Left forelimb (tissue), 1 donor: ENCODE data around the gene MSRB3.
"Not testable (repeated sequence)": the region's sequence is repeated elsewhere in the genome, so short reads cannot be mapped to it uniquely, and the experiment has no call there.

Source experiments
- DNase-seq: peaks from one replicate; pipeline ENCODE4 v3.0.0-alpha.2; 2018; ENCODE audit warnings: low spot score

MSRB3 gene

GRCh38 chr12:65278576-65279368 is at the start of gene MSRB3:
Gene MSRB3, plus strand, starts transcription at chr12:65278683. Its CDS starts 29,897 bp downstream, at chr12:65308580.
- DNase-seq = peak; percentile 84

DNA sequence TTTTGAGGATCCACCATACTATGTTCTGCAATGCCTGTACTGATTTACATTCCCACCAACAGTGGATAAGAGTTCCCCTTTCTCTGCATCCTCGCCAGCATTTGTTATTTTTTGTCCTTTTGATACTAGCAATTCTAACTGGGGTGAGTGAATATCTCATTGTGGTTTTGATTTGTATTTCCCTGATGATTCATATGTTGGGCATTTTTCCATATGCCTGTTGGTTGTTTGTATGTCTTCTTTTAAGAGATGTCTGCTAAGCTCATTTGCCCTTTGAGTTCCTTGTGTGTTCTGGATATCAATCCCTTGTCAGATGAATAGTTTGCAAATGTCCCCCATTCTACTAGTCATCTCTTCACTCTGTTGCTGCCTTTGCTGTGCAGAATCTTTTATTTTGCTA is 49.0 kb upstream of the MSRB3 start:
- no peak for DNase-seq

GRCh38 chr12:65232476-65233077 is 45.9 kb upstream of the MSRB3 start:
- DNase-seq = no peak

DNA sequence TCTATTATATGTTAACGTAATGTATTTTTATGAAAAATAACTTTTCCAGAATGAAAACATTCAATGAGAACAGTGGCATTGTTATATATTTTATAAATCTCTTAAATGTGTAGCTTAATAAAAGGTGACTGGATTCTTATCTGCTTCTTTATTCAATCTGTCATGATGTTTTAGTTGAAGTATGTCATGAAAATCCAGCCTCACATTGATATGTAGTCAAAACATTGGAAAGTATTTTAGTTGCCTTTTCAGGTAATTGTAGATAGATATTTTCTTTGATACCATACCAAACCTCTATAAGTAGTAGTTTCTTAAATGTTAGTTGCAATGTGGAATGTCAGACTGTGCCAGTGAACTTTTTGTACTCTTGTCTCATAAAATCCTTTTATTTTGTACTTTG is 41.3 kb upstream of the MSRB3 start:
- no peak for DNase-seq

DNA sequence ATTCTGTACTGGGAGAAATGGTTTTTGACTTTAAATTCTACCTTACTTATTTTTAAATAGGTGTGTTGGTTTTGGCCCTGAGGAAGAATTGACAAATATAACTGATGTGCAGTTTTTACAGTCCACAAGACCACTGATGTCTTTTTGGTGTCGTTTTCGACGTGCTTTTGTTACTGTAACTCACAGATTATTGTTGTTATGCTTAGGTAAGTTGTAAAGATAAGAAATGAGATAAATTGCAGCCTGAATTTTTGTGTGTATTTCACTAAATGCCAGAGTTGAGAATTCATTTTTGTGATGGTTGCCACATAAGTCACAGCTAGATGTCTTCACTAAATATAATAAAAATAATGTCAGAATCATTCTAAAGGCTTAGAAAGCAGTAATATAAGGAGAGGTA is 39.9 kb upstream of the MSRB3 start:
- DNase-seq = no peak

DNA sequence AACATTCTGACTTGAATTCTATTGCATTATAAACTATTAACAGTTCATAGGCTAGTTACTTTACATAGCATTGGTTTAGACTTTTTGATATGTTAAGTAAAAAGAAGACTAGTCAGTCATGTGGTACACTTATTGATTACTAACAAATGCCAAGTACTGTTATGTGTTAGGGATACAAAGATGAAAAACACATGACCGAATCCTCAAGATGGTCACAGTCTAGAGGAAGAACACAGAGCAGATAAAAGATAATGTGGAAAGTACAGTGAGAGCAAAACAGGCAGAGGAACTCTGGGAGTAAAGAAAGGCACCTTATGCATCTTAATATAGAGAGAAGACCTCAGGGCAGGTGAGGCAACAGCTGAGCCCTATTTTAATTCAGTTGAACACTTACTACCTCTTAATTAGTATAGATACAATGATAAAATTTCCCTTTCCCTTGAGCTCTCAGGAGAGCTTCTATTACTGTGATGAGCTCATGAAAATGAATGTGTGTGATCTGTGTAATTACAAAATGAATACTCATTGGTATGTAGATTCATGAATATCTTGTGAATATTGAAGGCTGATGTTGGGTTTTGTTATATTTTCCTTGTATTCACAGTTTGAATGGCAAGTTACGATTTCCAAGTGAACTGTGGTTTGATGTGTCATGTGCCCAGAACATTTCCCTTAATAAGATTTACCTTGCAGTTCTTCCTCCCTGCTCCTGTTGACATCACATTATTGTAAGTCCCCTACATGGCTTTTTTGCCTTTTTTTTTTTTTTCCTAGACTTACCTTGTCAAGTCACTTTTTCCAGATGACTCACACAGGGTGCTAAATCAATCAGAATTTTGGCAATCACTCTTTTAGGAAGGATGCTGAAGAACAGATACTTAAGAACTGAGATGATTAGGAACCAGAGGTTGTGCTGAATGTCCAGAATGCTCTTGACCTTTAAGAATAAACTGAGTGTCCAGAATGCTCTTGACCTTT is 29.5 kb upstream of the MSRB3 start:
- DNase-seq = no peak

DNA sequence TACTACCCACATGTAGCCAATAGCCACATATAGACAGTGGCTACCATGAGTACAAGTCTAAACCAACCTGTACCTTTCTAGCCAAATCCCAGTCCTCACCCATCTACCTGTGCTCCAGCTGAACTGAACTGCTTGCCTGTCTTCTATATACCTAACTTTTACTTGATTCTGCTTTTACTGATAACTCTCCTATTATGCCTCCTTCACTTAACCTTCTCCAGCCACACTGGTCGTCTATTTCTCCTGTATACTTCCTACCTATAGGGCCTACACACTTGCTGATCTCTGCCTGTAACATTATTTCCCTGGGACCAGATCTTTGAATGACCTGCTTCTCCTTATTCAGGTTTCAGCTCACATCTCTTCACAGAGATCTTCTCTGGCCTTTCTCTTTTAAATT is 26.0 kb upstream of the MSRB3 start:
- no peak for DNase-seq

DNA sequence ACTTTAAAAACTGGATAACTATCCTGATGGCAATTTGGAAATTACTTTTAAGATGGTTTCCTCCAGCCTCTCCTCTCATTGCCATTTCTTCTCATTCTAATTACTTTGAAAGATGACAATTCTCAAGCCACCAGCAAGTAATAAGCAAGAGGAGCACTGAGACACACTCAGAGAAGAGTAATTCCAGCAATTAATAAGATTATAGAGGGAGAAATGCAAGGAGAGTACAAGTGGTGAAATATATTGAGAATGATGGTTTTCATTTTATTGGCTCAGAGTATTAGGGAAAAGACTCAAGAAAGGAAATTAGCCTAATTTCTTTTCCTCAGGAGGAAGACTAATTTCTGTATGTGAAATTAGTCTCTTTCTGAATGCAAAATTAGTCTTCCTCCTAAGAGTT is 20.5 kb upstream of the MSRB3 start:
- DNase-seq = no peak

- no peak for DNase-seq
Observed at GRCh38 chr12:65259501-65259900, 19.0 kb upstream of the MSRB3 start.

- DNase-seq = no peak
Observed at GRCh38 chr12:65263777-65264176, 14.7 kb upstream of the MSRB3 start.

DNA sequence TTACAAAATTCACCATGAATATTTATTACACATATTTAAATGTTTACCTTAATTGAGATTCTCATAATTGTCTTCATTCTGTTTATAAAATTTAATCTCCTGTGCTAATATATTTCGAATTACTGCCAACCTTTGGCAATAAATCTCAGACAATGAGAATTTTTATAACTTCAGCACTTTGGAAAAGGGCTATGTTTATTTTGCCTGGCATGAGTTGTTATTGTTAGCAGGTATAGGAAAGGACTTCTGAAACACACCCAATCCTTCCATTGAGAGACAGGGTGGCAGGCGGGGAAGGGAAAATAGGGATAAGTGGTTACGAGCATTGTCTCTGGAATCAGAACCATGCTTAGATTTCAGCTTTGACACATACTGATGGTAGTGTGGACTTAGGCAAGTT is 12.1 kb upstream of the MSRB3 start:
- no peak for DNase-seq

- DNase-seq = no peak
Observed at GRCh38 chr12:65269603-65270002, 8.9 kb upstream of the MSRB3 start.

DNA sequence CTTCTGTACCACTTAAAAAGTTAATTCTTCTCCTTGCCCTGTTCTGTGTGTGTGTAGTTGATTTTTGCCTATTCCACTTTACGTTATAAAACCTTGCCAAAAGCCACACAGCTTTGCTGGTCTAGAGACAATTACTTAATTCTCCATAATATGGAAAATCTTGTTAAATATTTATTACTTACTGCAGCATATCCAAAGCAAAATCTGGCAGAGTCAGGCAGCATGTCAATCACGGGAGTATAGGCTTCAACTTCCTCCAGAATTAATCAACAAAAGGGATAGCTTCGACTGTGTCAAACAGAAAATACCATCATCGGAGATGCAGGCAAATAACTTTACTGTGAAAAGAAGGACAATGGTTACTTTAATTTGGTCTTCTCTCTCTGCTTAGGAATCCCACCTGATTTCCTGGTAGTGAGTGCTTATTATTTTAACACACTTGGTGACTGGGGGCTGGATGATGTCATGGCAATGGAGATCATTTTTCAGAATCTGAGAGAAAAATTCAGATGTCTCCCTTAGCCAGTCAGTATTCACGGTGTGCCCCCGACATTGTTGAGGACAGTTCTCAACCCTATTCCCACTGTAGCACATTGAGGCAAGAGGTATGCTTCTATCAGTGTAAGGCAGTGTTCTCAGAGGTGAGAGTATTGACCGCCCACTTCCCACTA is 3.7 kb upstream of the MSRB3 start:
- DNase-seq = no peak

DNA sequence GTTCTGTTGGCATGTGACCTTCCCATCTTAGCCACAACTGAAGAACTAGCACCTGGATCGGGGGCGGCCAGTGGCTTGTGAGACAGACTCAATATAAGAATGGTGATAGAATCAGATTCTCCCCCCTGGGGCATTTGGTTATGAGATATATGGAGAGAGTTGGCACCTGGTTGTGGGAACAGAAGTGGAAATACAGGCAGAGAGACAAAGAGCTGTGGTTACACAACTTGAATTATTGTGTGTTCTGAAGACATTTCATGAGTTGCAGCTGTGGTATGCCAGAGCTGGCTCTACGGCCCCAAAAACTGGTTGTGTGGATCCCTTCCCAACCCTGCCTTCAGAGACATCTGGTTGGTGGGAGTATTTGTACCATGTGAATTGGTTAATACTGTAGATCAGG is 2.9 kb upstream of the MSRB3 start:
- DNase-seq = no peak

GRCh38 chr12:65276916-65277530 is 1.5 kb upstream of the MSRB3 start:
- DNase-seq = no peak

- DNase-seq = no peak
Observed at GRCh38 chr12:65277994-65278575, 398 bp upstream of the MSRB3 start.

DNA sequence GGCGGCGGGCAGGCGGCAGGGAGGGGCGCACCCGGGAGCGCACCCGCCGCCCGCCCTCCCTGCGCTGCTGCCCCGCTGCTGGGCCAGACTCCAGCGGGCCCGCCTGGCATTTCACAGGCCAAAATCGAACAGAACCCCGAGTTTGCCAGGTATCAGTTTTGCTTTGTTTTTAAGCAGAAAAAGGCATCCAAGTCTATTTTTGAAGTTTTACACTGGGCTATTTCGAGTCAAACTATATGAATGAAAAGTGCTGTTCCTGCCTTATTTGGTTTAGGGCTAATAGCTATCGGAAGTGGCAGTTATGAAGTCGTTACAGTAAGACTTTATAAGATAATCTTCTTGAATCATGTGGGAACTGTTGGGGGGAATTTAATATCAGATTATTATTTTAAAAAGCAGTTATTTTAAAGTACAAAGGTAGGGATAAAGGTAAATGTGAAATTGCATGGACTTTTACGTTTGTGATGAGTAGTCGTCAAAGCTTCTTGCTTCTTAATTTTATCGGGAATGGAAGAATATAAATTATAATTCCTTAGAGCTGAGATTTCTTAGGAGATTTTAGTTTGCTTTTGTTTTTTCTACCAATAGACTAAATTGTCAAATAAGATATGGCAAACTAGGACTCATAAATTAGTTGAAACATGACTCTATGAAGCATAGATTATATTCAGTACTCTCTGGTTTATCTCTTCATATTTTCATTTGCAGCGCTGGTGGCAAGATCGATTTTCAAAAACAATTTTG is 1.1 kb downstream of the MSRB3 start:
- no peak for DNase-seq

DNA sequence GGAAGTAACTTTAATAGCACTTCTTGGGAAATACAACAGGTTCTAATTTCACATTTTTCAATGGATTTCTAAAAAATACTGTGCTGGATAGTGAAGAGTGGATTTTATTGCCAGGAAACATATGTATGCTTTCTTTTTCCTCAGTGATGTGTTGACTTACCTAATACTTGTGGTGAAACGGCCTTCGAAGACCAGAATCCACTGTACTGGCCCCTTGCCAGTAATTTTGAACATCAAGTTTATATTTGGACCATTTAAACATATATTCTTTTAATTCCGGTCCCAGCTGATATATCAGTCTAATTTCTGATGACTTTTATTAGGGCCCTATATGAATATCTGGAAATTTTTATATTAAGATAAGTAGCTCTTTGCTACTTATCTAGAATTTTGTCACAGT is 1.8 kb downstream of the MSRB3 start:
- DNase-seq = no peak

DNA sequence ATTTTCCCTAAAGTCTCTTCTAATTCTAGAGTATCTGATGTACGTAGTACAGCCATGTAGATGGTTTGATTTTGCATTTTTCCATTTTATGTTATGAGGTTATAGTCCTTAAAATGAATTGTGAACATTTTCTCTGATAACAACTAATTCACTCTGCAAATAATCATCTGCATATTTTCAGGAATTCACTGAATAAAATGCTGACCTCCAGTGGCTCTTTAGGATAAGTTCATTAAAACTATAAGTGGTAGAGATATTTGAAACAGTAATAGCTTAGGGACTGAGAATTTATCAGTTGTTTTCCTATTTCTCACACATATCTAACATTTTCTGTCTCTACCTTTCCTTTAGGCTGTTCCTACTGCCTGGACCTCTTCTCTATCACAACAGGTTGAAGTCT is 4.4 kb downstream of the MSRB3 start:
- no peak for DNase-seq

- DNase-seq = not testable (repeated sequence)
Observed at GRCh38 chr12:65285532-65285931, 7.0 kb downstream of the MSRB3 start.

DNA sequence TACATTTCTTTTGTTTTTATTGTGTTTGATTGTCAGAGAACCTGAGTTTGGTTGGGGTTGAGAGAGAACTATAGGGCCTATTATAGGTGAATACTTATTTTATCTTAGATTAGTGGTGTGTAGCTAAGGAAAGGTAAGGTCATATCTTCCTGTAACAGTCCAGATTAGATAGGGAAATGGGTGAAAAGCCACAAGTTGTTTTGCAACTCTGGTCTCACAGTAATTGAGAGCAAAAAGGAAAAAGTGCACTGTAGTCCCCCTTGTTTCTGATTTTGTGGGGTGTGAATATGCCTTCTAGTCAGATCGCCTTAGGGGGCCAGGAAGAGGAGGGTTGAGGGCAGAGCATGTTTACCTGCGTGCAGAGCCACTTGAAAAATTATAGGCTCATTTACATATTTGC is 8.9 kb downstream of the MSRB3 start:
- DNase-seq = no peak
